Parathyroid adenoma (tissue), 2 donors: ENCODE measurements around the gene ALK.

ENCODE experiments used
- H2AFZ ChIP-seq: fragments of 300-600 bp; sonication (generic); one replicate; pipeline ENCODE4 v1.7.0; 2017; ENCODE audit warnings: antibody characterized with exemption, mild to moderate bottlenecking
- H3K27ac ChIP-seq: fragments of 300-600 bp; sonication (generic); one replicate; pipeline ENCODE4 v1.7.0; 2017
- H3K27me3 ChIP-seq: fragments of 300-600 bp; sonication (generic); one replicate; pipeline ENCODE4 v1.7.0; 2017; ENCODE audit warnings: low read length; ENCODE audit not compliant: control insufficient read depth, insufficient read depth
- H3K36me3 ChIP-seq: fragments of 300-600 bp; sonication (generic); one replicate; pipeline ENCODE4 v1.7.0; 2017; ENCODE audit warnings: low read length; ENCODE audit not compliant: control insufficient read depth, insufficient read depth
- H3K4me1 ChIP-seq: fragments of 300-600 bp; sonication (generic); one replicate; pipeline ENCODE4 v1.7.0; 2017; ENCODE audit warnings: control low read depth
- H3K4me2 ChIP-seq: fragments of 300-600 bp; sonication (generic); one replicate; pipeline ENCODE4 v1.7.0; 2017; ENCODE audit warnings: low read length
- H3K4me3 ChIP-seq: fragments of 300-600 bp; sonication (generic); one replicate; pipeline ENCODE4 v1.7.0; 2017; ENCODE audit warnings: low read depth, low read length
- H3K79me2 ChIP-seq: fragments of 300-600 bp; sonication (generic); one replicate; pipeline ENCODE4 v1.7.0; 2017; ENCODE audit warnings: control low read depth
- H3K9ac ChIP-seq: fragments of 300-600 bp; sonication (generic); one replicate; pipeline ENCODE4 v1.7.0; 2017; ENCODE audit warnings: mild to moderate bottlenecking
- H3K9me3 ChIP-seq: fragments of 300-600 bp; sonication (generic); one replicate; pipeline ENCODE4 v1.7.0; 2017; ENCODE audit warnings: low read length; ENCODE audit not compliant: control insufficient read depth
- CTCF ChIP-seq: fragments of 300-600 bp; sonication (generic); IDR thresholded peaks from one replicate; pipeline ENCODE4 v1.7.0; 2017; ENCODE audit warnings: antibody characterized with exemption, mild to moderate bottlenecking
- donor health status: primary hyperparathyroidism.

Gene ALK

DNA sequence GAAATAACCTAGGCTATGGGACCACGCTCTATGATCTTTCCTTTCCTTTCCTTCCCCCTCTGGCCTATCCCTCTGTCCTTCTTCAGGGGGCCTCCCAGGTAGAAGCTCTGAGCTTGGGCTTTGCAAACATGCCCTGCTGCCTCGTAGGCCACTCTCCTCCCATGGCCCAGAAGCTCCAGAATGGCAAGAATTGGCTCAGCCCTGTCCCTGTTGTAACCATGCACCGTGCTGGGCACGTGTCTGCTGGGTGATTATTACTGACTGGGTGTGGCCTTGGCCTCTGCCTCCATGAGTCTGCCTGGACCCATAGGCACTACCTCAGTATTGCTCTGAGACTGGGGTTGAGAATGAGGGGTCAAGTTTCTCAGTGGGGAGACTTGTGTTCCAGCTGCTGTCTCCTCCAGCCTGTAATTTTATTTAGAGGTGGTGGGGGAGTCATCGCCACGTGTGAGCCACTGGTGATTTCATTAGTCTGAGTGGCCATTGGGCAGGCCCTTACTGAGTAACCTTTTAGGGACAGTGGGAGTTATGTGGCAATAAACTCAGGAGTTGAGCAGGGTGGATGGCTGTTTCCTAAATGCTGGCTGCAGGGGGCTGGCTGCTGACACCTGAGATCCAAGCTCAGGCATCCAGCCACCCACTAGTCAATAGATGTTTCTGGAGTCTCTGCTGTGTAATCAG is 648.2 kb downstream of the ALK start:
- TF ChIP-seq CTCF: no peak
- Histone ChIP-seq H3K79me2 (no peaks in the 10 kb centered on the region), H2AFZ (no peak overlapping the region), H3K27ac (no peak overlapping the region), H3K9ac (no peak overlapping the region), H3K9me3 (no peaks in the 10 kb centered on the region), H3K4me1 (no peaks in the 10 kb centered on the region), H3K4me2 (no peak overlapping the region), H3K27me3 (no peaks in the 10 kb centered on the region), H3K4me3 (no peak overlapping the region), H3K36me3 (no peaks in the 10 kb centered on the region)

DNA sequence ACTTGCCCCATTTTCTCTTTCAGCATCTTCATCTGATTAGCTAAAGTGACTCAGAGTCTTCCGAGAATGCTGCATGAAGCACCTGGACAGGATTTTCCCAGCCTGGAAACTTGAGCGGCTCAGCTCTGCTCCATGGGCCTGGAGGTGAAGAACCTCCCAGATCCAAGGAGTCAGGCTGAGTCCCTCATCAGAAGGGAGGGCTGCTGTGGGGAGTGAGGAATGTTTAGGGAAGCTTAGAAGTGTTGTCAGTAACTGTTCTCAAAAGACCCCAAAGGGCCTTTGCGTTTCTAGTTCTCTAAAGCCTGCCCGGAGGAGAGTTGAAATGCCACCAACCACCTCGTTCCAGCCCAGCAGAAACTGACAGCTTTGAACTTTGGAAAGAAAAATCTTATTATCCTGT is 649.1 kb downstream of the ALK start:
- H3K27me3 ChIP-seq: no peaks in the 10 kb centered on the region
- H3K9me3 ChIP-seq: no peaks in the 10 kb centered on the region
- no peak overlapping the region for H3K27ac ChIP-seq
- no peaks in the 10 kb centered on the region for H3K79me2 ChIP-seq
- H3K36me3 ChIP-seq: no peaks in the 10 kb centered on the region
- no peak for TF ChIP-seq CTCF
- H3K4me3 ChIP-seq: no peak overlapping the region
- H2AFZ ChIP-seq: no peak overlapping the region
- no peaks in the 10 kb centered on the region for H3K4me1 ChIP-seq
- no peak overlapping the region for H3K9ac ChIP-seq
- no peak overlapping the region for H3K4me2 ChIP-seq

DNA sequence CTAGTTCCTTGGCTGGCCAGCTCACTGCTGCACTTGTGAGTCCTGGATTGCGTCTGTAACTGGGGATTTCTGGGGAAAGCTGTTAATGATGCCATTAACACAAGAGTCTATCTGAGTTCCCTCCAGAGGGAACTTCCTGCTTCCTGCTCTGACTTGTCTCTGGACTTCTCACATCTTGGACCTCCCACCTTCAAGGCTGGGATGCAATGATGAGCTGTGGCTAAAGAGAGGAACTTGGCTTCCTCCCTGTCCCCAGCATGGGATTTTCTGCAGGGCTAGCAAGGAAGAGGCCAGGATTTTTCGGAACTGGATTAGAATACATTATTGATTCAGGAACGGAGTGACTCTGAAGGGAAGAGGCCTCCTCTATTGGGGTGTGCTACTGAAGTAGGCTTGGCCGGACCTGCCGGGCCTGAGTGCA is 650.7 kb downstream of the ALK start:
- Histone ChIP-seq H3K4me2 (no peak overlapping the region), H3K4me3 (no peak overlapping the region), H3K27me3 (no peaks in the 10 kb centered on the region), H3K4me1 (no peaks in the 10 kb centered on the region), H2AFZ (no peak overlapping the region), H3K9ac (no peak overlapping the region), H3K79me2 (no peaks in the 10 kb centered on the region), H3K27ac (no peak overlapping the region), H3K36me3 (no peaks in the 10 kb centered on the region), H3K9me3 (no peaks in the 10 kb centered on the region)
- TF ChIP-seq CTCF: no peak

DNA sequence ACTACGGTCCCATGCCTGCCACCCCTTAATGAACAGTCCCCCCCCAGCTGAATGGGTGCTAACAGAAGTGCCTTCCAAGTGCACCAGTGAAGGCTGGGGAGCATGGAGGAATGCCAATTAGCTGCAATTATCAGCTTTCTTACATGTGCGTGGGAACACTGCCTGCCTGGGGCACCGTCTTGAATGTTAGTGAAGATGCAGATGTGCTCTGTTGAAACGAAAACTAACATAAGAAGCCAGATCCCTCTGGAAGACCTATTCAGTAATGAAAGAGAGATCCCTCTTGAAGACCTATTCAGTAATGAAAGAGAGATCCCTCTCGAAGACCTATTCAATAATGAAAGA is 651.6 kb downstream of the ALK start:
- H3K4me3 ChIP-seq: no peak overlapping the region
- H3K4me2 ChIP-seq: no peak overlapping the region
- no peaks in the 10 kb centered on the region for H3K9me3 ChIP-seq
- no peak for TF ChIP-seq CTCF
- H3K27ac ChIP-seq: no peak overlapping the region
- H3K9ac ChIP-seq: no peak overlapping the region
- H3K4me1 ChIP-seq: no peaks in the 10 kb centered on the region
- no peak overlapping the region for H2AFZ ChIP-seq
- no peaks in the 10 kb centered on the region for H3K27me3 ChIP-seq
- H3K79me2 ChIP-seq: no peaks in the 10 kb centered on the region
- H3K36me3 ChIP-seq: no peaks in the 10 kb centered on the region

DNA sequence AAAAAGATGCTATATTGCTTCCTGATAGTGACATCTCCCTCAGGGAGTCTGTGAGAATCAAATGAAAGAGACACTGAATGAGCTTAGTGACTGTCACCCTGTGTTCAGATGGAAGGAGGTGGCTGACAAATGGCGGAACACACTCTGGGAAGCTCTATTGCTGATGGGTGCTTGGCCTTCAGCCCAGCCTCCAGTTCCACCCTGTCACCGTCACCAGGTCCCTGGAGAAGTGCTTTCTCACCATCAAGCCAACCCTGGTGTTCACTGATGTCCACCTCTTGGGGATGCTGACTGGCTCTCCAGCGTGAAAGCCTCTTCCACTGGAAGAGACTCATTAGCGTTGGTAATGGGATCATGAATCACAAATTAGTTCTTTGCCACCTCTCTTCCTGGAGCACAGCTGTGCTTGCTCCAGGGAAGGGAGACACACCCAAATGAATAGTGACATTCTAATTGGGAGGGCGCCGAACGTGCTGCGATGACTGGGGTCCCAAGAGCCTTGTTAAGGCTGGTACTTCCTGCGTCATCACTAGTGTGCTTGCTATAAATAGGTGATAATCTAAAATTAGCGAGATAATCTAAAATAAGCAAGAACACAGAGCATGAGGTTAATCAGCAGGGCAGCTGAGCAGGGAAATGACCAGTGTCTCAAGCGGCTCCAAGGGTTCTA is 652.2 kb downstream of the ALK start:
- Histone ChIP-seq H3K79me2 (no peaks in the 10 kb centered on the region), H3K4me3 (no peak overlapping the region), H3K4me2 (no peak overlapping the region), H3K27ac (no peak overlapping the region), H3K9ac (no peak overlapping the region), H3K9me3 (no peaks in the 10 kb centered on the region), H2AFZ (no peak overlapping the region), H3K4me1 (no peaks in the 10 kb centered on the region), H3K27me3 (no peaks in the 10 kb centered on the region), H3K36me3 (no peaks in the 10 kb centered on the region)
- no peak for TF ChIP-seq CTCF
